ENCODE results near the gene PWWP2B. TPM values are rescaled to one million over a fixed set of nuclear protein-coding genes. Genes with fewer than 3 reads are reported as not detected.
"Not testable (repeated sequence)": the region's sequence is repeated elsewhere in the genome, so short reads cannot be mapped to it uniquely, and the experiment has no call there.

The PWWP2B gene
- total and polyA plus RNA-seq, 10 donors = 22.5 to 50.0 (median 28.0) TPM

DNA sequence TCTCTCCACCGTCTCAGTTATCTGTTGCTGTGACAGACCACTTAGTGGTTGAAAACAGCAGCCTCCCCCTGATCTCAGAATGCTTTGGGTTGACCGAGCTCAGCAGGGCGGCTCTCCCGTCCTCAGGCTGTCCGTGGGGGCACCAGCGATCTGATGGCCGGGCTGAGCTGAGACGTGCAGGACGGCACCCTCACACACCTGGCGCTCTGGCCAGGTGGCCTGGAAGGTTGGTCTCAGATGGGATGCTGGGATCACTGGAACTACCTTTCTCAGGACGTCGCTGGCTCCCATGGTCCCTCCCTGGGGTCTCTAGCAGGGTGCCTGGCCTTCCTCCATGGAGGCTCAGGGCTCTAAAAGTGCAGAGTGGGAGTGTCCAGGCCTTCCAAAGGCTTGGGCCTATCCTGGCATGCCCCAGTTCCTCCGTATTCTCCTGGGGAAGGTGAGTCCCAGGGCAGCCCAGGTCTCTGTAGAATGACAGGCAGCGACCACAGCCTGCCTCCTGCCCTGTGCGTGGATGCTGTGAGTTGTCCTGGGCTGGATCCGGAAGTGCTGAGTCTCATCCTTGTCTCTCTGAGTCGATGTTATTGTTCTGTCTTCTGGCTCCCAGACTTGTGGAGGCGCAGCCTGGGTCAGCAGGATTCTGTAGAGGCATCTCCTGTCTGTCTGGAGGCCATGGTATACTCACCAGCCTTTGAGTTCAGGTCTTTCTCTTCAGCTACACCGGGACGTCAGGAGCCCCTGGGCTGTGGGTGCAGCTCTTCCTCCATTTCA lies 12.2 kb upstream of the PWWP2B start:
- no peaks in the 10 kb centered on the region for H3K9me3 ChIP-seq
- H3K27ac ChIP-seq = peak overlapping the region in 7 of 8 donors; percentile 9 to 77 (median 59)
- peak; percentile 73 for DNase-seq
- H3K4me3 ChIP-seq = no peak overlapping the region
- intact Hi-C loops (cut with DNase I; ENCODE audit: low total_unique reads) = loop anchor here (5.0 kb wide), 1 partner anchor 252 kb away; no protein-coding TSS in a partner anchor
- no peaks in the 10 kb centered on the region for H3K27me3 ChIP-seq (replicated peaks in 1 of 7)
- WGBS, 5 donors = 78 to 85% (median 80%) methylated on average over 16 to 20 of the region's 20 CpGs
- TF ChIP-seq CTCF (IDR thresholded peaks at IDR 0.05 in 8 of 11, conservative IDR thresholded peaks at IDR 0.05 in 3 of 11) = no peak
- no peak for TF ChIP-seq POLR2AphosphoS5 (IDR thresholded peaks at IDR 0.05)
- TF ChIP-seq POLR2A (IDR thresholded peaks at IDR 0.05) = no peak
- H3K36me3 ChIP-seq = no peaks in the 10 kb centered on the region
- peaks cover 12 to 58% (median 36%) of the 10 kb centered on the region in 6 donors for H3K4me1 ChIP-seq

GRCh38 chr10:132385389-132385667 lies 11.7 kb upstream of the PWWP2B start:
- Histone ChIP-seq H3K4me3 (no peak overlapping the region), H3K27ac (peak overlapping the region in 7 of 8 donors; percentile 9 to 77 (median 59)), H3K27me3 (replicated peaks in 1 of 7) (no peaks in the 10 kb centered on the region), H3K4me1 (peaks cover 14 to 63% (median 40%) of the 10 kb centered on the region in 6 donors), H3K36me3 (no peaks in the 10 kb centered on the region), H3K9me3 (no peaks in the 10 kb centered on the region)
- no peak for DNase-seq
- intact Hi-C loops (cut with DNase I; ENCODE audit: low total_unique reads) = loop anchor here (5.0 kb wide), 1 partner anchor 252 kb away; no protein-coding TSS in a partner anchor
- 24 to 31% (median 26%) methylated on average over 5 of the region's 5 CpGs for WGBS, 5 donors
- TF ChIP-seq CTCF (IDR thresholded peaks at IDR 0.05 in 8 of 11, conservative IDR thresholded peaks at IDR 0.05 in 3 of 11) (no peak), POLR2AphosphoS5 (IDR thresholded peaks at IDR 0.05) (no peak), POLR2A (IDR thresholded peaks at IDR 0.05) (no peak)

DNA sequence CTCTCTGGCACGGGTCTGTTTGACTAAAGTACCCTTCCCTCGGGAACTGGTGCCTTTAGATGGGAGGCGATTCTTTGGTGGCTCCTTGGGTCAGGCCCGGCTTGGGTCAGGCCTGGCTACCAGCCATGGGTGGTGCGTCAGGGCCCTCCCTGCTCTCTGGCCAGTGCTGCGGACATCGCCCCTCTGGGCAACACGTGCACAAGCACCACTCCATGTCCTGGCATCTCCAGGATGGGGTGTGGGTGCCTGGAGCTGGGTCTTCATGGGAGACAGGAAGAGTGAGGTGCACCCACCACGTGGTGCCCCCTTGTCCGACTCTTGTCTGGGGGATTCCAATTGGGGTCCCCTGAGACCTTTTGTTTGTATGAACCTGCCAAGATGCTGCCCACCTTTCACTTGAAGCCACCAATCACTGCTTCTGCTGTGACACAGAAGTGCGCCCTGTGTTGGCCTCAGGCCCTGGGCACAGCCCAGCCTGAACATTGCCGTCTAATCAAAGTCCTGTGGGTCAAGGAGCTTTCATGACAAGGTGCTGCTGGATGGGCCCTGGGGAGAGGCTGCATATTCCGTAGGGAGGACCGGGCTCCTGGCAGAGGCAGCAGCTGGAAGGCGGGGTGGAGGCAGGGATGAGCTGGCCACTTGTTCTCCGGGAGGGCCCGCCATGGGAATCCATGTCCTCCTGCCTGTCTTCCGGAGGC lies 11.1 kb upstream of the PWWP2B start:
- 71 to 89% (median 79%) methylated on average over 15 to 18 of the region's 18 CpGs for WGBS, 5 donors
- Histone ChIP-seq H3K27ac (peak overlapping the region in 7 of 8 donors; percentile 9 to 77 (median 59)), H3K4me3 (no peak overlapping the region), H3K9me3 (no peaks in the 10 kb centered on the region), H3K4me1 (peaks cover 14 to 69% (median 42%) of the 10 kb centered on the region in 6 donors), H3K27me3 (replicated peaks in 1 of 7) (no peaks in the 10 kb centered on the region), H3K36me3 (no peaks in the 10 kb centered on the region)
- peak; percentile 79 for DNase-seq
- TF ChIP-seq CTCF (IDR thresholded peaks at IDR 0.05 in 8 of 11, conservative IDR thresholded peaks at IDR 0.05 in 3 of 11) (no peak), POLR2AphosphoS5 (IDR thresholded peaks at IDR 0.05) (peak in 1 of 3 donors; percentile 44)
- intact Hi-C loops (cut with DNase I; ENCODE audit: low total_unique reads) = loop anchor here (5.0 kb wide), 1 partner anchor 251 kb away; no protein-coding TSS in a partner anchor

GRCh38 chr10:132386419-132386831 lies 10.6 kb upstream of the PWWP2B start:
- WGBS, 5 donors = 57 to 66% (median 62%) methylated on average over 9 of the region's 9 CpGs
- H3K27me3 ChIP-seq (replicated peaks in 1 of 7) = no peaks in the 10 kb centered on the region
- H3K27ac ChIP-seq = peak overlapping the region in 5 of 8 donors; percentile 54 to 77 (median 63)
- H3K9me3 ChIP-seq = no peaks in the 10 kb centered on the region
- intact Hi-C loops (cut with DNase I; ENCODE audit: low total_unique reads) = loop anchor here (5.0 kb wide), 1 partner anchor 251 kb away; no protein-coding TSS in a partner anchor
- DNase-seq = peak; percentile 75
- TF ChIP-seq POLR2A (IDR thresholded peaks at IDR 0.05) (no peak), POLR2AphosphoS5 (IDR thresholded peaks at IDR 0.05) (no peak), CTCF (IDR thresholded peaks at IDR 0.05 in 8 of 11, conservative IDR thresholded peaks at IDR 0.05 in 3 of 11) (no peak)
- H3K36me3 ChIP-seq = no peaks in the 10 kb centered on the region
- H3K4me3 ChIP-seq = no peak overlapping the region
- H3K4me1 ChIP-seq = peaks cover 14 to 72% (median 45%) of the 10 kb centered on the region in 6 donors

GRCh38 chr10:132386896-132387295 lies 10.1 kb upstream of the PWWP2B start:
- H3K27me3 ChIP-seq (replicated peaks in 1 of 7); H3K4me3 ChIP-seq; H3K9me3 ChIP-seq; H3K36me3 ChIP-seq: not testable (repeated sequence)
- WGBS, 5 donors = 70 to 88% (median 80%) methylated on average over 1 of the region's 1 CpG; no CpG with 5 or more reads in 1 of the 5 donors
- Histone ChIP-seq H3K27ac (peak overlapping the region in 5 of 8 donors; percentile 54 to 77 (median 63)), H3K4me1 (peaks cover 14 to 71% (median 45%) of the 10 kb centered on the region in 6 donors)
- peak; percentile 70 for DNase-seq
- intact Hi-C loops (cut with DNase I; ENCODE audit: low total_unique reads) = loop anchor here (5.0 kb wide), 1 partner anchor 250 kb away; no protein-coding TSS in a partner anchor
